ENCODE data around the gene CHRNA1.

DNA sequence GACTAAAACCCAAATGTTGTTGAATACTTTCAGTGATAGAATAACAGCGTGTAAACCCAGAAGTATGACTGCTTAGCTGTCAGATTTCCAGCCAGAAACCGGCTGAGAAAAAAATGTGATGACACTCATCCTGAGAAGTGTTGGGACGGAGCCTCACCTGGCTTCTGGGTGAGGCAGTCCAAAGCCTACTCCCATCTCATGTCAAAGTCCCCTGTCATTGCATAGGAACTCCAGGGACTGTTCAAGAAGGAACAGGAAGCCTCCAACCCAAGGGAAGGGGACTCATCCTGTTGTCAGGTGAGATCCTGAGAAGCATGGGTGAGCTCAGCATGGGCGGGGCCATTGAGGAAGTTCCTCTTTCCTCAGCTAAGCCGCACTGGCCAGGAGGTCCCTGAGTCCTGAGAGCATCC is 11.3 kb upstream of the CHRNA1 start:
- TF ChIP-seq, protein P1, sequence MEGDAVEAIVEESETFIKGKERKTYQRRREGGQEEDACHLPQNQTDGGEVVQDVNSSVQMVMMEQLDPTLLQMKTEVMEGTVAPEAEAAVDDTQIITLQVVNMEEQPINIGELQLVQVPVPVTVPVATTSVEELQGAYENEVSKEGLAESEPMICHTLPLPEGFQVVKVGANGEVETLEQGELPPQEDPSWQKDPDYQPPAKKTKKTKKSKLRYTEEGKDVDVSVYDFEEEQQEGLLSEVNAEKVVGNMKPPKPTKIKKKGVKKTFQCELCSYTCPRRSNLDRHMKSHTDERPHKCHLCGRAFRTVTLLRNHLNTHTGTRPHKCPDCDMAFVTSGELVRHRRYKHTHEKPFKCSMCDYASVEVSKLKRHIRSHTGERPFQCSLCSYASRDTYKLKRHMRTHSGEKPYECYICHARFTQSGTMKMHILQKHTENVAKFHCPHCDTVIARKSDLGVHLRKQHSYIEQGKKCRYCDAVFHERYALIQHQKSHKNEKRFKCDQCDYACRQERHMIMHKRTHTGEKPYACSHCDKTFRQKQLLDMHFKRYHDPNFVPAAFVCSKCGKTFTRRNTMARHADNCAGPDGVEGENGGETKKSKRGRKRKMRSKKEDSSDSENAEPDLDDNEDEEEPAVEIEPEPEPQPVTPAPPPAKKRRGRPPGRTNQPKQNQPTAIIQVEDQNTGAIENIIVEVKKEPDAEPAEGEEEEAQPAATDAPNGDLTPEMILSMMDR (IDR thresholded peaks at IDR 0.05 in 8 of 11, conservative IDR thresholded peaks at IDR 0.05 in 3 of 11) = no peak
- TF ChIP-seq POLR2AphosphoS5 (IDR thresholded peaks at IDR 0.05) = no peak

All from spleen (tissue), 7 donors.